MM.1S (cell line): ENCODE results near the gene KSR2.

Experiments
- CTCF ChIP-seq: fragments of 300-600 bp; sonication (generic); IDR thresholded peaks from 2 replicates; pipeline ENCODE4 v1.5.1; 2016; ENCODE audit warnings: antibody characterized with exemption, low read length, mixed read lengths
- EZH2 ChIP-seq: fragments of 300-600 bp; sonication (generic); optimal IDR thresholded peaks from 2 replicates; pipeline ENCODE3; 2017; ENCODE audit warnings: low read depth, mild to moderate bottlenecking, antibody characterized with exemption, low read length, mixed read lengths
- EZH2phosphoT487 ChIP-seq: fragments of 300-600 bp; sonication (generic); IDR thresholded peaks from 2 replicates; pipeline ENCODE4 v1.6.1; 2018; ENCODE audit warnings: antibody characterized with exemption, low read length

DNA sequence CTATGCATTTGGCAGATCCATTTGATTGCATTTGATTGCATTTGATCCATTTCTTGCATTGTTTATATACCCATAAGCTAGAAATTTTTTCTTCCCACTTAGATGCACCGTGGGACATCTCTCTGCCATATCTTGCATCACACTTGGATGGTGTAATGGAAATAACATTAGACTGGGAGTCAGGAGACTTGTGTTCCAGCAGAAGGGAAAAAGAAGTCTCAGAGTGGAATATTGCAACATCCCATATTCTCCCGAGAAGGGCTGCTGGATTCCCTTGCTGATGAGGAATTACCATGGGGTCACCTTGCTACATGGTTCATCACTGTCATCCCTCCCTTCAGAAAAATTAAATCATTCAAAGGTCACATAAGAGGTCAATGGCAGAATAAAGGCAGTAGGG is 78.1 kb downstream of the KSR2 start:
- TF ChIP-seq EZH2phosphoT487, result no peak
- no peak for TF ChIP-seq CTCF
- TF ChIP-seq EZH2, result no peak
